ENCODE data around the gene PLXNA2.

PLXNA2 gene

DNA sequence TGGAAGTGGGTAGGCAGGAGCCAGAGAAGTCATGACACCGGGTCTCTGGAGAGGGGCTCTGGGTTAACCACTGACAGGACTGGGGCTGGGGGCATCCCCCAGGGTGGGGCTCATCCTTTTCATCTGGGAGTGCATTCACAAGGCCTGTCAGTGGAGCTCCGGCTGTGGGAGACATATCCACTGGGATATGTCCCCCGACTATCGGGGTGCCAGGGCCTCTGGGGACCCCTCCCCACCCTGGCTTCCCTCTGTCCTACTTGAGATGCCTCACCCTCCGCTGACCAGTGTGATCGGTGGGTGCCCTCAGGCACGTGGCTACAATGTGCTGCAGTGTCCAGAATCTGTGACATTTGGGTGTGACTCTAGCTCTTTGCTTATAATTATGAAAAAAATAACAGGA is 240.9 kb downstream of the PLXNA2 start:
- CTCF ChIA-PET: interaction anchor here (0.5 to 1.2 kb wide), 3 partner anchors 39 to 225 kb away, joined by 3 to 4 read pairs (median 3); no protein-coding TSS in a partner anchor
- TF ChIP-seq, protein P1, sequence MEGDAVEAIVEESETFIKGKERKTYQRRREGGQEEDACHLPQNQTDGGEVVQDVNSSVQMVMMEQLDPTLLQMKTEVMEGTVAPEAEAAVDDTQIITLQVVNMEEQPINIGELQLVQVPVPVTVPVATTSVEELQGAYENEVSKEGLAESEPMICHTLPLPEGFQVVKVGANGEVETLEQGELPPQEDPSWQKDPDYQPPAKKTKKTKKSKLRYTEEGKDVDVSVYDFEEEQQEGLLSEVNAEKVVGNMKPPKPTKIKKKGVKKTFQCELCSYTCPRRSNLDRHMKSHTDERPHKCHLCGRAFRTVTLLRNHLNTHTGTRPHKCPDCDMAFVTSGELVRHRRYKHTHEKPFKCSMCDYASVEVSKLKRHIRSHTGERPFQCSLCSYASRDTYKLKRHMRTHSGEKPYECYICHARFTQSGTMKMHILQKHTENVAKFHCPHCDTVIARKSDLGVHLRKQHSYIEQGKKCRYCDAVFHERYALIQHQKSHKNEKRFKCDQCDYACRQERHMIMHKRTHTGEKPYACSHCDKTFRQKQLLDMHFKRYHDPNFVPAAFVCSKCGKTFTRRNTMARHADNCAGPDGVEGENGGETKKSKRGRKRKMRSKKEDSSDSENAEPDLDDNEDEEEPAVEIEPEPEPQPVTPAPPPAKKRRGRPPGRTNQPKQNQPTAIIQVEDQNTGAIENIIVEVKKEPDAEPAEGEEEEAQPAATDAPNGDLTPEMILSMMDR (conservative IDR thresholded peaks at IDR 0.05; ENCODE audit: low read depth): no peak
- no peak overlapping the region for H3K27ac ChIP-seq
- no peak for DNase-seq (ENCODE audit: low spot score)
- POLR2A ChIA-PET (ENCODE audit: low non-redundant PET): no interaction called here

GRCh38 chr1:208002672-208003071 is 241.5 kb downstream of the PLXNA2 start:
- TF ChIP-seq, protein P1 (conservative IDR thresholded peaks at IDR 0.05; ENCODE audit: low read depth): no peak
- no peak for DNase-seq (ENCODE audit: low spot score)
- no peak overlapping the region for H3K27ac ChIP-seq
- POLR2A ChIA-PET (ENCODE audit: low non-redundant PET): no interaction called here
- CTCF ChIA-PET: interaction anchor here (0.5 to 1.2 kb wide), 4 partner anchors 39 to 224 kb away, joined by 3 to 4 read pairs (median 3); no protein-coding TSS in a partner anchor

GRCh38 chr1:208002078-208002477 is 242.1 kb downstream of the PLXNA2 start:
- POLR2A ChIA-PET (ENCODE audit: low non-redundant PET): no interaction called here
- DNase-seq (ENCODE audit: low spot score): no peak
- CTCF ChIA-PET: no interaction called here
- TF ChIP-seq, protein P1 (conservative IDR thresholded peaks at IDR 0.05; ENCODE audit: low read depth): no peak
- H3K27ac ChIP-seq: no peak overlapping the region

DNA sequence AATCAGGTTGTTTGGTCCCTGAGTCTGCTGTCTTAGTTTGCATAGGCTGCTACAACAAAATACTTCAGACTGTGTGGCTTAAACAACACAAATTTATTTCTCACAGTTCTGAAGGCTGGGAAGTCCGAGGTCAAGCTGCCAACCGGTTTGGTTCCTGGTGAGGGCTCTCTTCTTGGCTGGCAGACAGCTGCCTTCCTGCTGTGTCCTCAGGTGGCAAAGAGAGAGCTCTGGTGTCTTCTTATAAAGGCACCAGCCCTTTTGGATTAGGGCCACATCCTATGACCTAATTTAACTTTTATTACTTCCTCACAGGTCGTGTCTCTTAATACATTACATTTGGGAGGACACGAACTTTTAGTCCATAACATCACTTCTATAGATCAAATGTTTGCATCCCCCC is 243.7 kb downstream of the PLXNA2 start:
- DNase-seq (ENCODE audit: low spot score): no peak
- H3K27ac ChIP-seq: no peak overlapping the region
- TF ChIP-seq, protein P1 (conservative IDR thresholded peaks at IDR 0.05; ENCODE audit: low read depth): no peak
- CTCF ChIA-PET: interaction anchor here (0.6 kb wide), 1 partner anchor 271 kb away, joined by 5 read pairs; no protein-coding TSS in a partner anchor
- POLR2A ChIA-PET (ENCODE audit: low non-redundant PET): no interaction called here

DNA sequence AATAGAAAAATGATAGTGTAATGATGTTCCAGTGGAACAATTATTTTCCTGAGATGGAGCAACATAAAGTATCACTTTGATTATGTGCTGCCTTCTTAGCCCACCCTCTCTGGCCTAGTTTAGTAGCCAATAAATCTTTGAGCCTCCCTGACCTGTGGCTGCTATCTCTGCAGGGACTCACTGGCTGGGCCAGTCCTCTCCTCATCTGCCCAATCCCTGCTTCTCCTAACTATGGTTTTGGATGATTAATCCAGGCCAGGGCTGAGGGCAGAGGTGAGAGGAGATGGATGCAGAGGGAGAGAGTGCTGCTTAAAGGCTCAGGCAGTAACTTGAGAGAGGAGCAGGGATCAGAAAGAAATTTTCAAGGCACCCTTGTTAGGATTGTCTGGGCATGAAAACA is 244.2 kb downstream of the PLXNA2 start:
- POLR2A ChIA-PET (ENCODE audit: low non-redundant PET): no interaction called here
- CTCF ChIA-PET: interaction anchor here (0.6 to 1.1 kb wide), 2 partner anchors 25 to 115 kb away, joined by 3 to 5 read pairs; no protein-coding TSS in a partner anchor
- no peak for DNase-seq (ENCODE audit: low spot score)
- TF ChIP-seq, protein P1 (conservative IDR thresholded peaks at IDR 0.05; ENCODE audit: low read depth): no peak
- no peak overlapping the region for H3K27ac ChIP-seq

DNA sequence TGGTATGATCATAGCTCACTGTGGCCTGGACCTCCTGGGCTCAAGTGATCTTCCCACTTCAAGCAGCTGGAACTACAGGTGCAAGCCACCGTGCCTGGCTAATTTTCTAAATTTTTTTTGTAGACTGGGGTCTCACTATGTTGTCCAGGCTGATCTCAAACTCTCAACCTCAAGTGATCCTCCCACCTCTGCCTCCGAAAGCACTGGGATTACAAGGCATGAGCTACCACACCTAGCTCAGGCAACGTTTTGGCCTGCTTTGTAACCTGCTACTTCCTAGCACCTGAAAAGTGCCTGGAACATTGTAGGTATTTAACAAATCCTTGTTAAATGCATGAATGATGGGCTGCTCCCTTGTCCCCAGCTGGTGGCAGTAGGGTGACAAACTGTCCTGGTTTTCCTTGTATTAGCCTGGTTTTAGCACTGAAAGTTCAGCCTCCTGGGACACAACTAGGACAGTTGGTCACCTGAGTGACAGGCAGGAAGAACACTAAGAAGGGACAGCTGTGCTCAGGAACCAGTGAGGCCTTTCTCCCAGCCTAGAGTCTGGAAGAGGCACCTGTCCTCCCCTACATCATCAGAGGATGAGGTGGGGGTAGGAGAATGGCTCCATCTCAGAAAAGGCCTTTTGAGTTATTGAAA is 244.8 kb downstream of the PLXNA2 start:
- ChIA-PET POLR2A (ENCODE audit: low non-redundant PET) (no interaction called here), CTCF (interaction anchor here (0.6 to 1.1 kb wide), 2 partner anchors 25 to 114 kb away, joined by 3 to 5 read pairs; no protein-coding TSS in a partner anchor)
- H3K27ac ChIP-seq: no peak overlapping the region
- TF ChIP-seq, protein P1 (conservative IDR thresholded peaks at IDR 0.05; ENCODE audit: low read depth): no peak
- DNase-seq (ENCODE audit: low spot score): no peak

All from RWPE1 (cell line).